Forelimb muscle (tissue), 1 donor: ENCODE measurements around the gene MNX1. TPM values are rescaled to one million over a fixed set of nuclear protein-coding genes. Genes with fewer than 3 reads are reported as not detected.

Source experiments
- DNase-seq: peaks from one replicate; pipeline ENCODE4 v3.0.0-alpha.2; 2013; ENCODE audit warnings: low read depth
- polyA plus RNA-seq: library from polyadenylated mRNA; unstranded; fragments of 120-200 nt; gene quantifications from one replicate; pipeline ENCODE4 v1.2.1, GENCODE V29; 2013; ENCODE audit not compliant: insufficient read length

The MNX1 gene
- polyA plus RNA-seq, 1 donor, result not detected

GRCh38 chr7:157032644-157033482 lies 22.4 kb upstream of the MNX1 start:
- no peak for DNase-seq

GRCh38 chr7:157032128-157032527 lies 21.7 kb upstream of the MNX1 start:
- DNase-seq, result no peak

- no peak for DNase-seq
Measured at GRCh38 chr7:157028199-157028903, 17.9 kb upstream of the MNX1 start.

- no peak for DNase-seq
Measured at GRCh38 chr7:157027568-157028198, 17.2 kb upstream of the MNX1 start.

- no peak for DNase-seq
Measured at GRCh38 chr7:157024716-157025115, 14.3 kb upstream of the MNX1 start.

GRCh38 chr7:157023589-157023905 lies 13.1 kb upstream of the MNX1 start:
- DNase-seq, result no peak

GRCh38 chr7:157022681-157023588 lies 12.5 kb upstream of the MNX1 start:
- no peak for DNase-seq

- DNase-seq, result no peak
Measured at GRCh38 chr7:157021871-157022680, 11.6 kb upstream of the MNX1 start.

GRCh38 chr7:157021071-157021870 lies 10.8 kb upstream of the MNX1 start:
- no peak for DNase-seq

GRCh38 chr7:157020514-157021070 lies 10.1 kb upstream of the MNX1 start:
- DNase-seq, result no peak

GRCh38 chr7:157019718-157020451 lies 9.4 kb upstream of the MNX1 start:
- no peak for DNase-seq

- no peak for DNase-seq
Measured at GRCh38 chr7:157018997-157019608, 8.6 kb upstream of the MNX1 start.

- DNase-seq, result no peak
Measured at GRCh38 chr7:157018328-157018996, 8.0 kb upstream of the MNX1 start.

GRCh38 chr7:157017603-157018327 lies 7.3 kb upstream of the MNX1 start:
- DNase-seq, result no peak

- DNase-seq, result no peak
Measured at GRCh38 chr7:157017149-157017548, 6.7 kb upstream of the MNX1 start.

- no peak for DNase-seq
Measured at GRCh38 chr7:157016352-157017041, 6.0 kb upstream of the MNX1 start.

- no peak for DNase-seq
Measured at GRCh38 chr7:157016024-157016351, 5.5 kb upstream of the MNX1 start.
